H9 (cell line): ENCODE results near the gene SH3GL1. TPM values are rescaled to one million over a fixed set of nuclear protein-coding genes. Genes with fewer than 3 reads are reported as not detected.
"Not testable (repeated sequence)": the region's sequence is repeated elsewhere in the genome, so short reads cannot be mapped to it uniquely, and the experiment has no call there.

Source experiments
- DNase-seq: peaks from one replicate; pipeline ENCODE4 v3.0.0-alpha.2; 2017
- H2AFZ ChIP-seq: one replicate; pipeline ENCODE4 v1.6.1; 2013; ENCODE audit warnings: mild to moderate bottlenecking, low read length, control low read depth, moderate library complexity
- H2AK5ac ChIP-seq: 2 replicates; pipeline ENCODE4 v1.6.1; 2013; ENCODE audit warnings: low read length, control low read depth, mixed read lengths; ENCODE audit not compliant: insufficient read length
- H2BK120ac ChIP-seq: one replicate; pipeline ENCODE4 v1.6.1; 2013; ENCODE audit warnings: low read depth, mild to moderate bottlenecking, low read length, control low read depth, inconsistent platforms; ENCODE audit not compliant: poor library complexity, severe bottlenecking
- H2BK12ac ChIP-seq: 2 replicates; pipeline ENCODE4 v1.6.1; 2013; ENCODE audit warnings: low read length, control low read depth, mixed read lengths, low read depth; ENCODE audit not compliant: insufficient read length
- H2BK15ac ChIP-seq: 2 replicates; pipeline ENCODE4 v1.6.1; 2013; ENCODE audit warnings: low read depth, low read length, control low read depth
- H2BK20ac ChIP-seq: one replicate; pipeline ENCODE4 v1.6.1; 2013; ENCODE audit warnings: low read depth, mild to moderate bottlenecking, low read length, control low read depth, inconsistent platforms; ENCODE audit not compliant: poor library complexity, severe bottlenecking
- H2BK5ac ChIP-seq: 2 replicates; pipeline ENCODE4 v1.6.1; 2013; ENCODE audit warnings: low read length, control low read depth, mixed read lengths; ENCODE audit not compliant: insufficient read length
- H3K14ac ChIP-seq: 2 replicates; pipeline ENCODE4 v1.6.1; 2013; ENCODE audit warnings: low read length, control low read depth; ENCODE audit not compliant: insufficient read depth
- H3K18ac ChIP-seq: 2 replicates; pipeline ENCODE4 v1.6.1; 2013; ENCODE audit warnings: low read depth, mild to moderate bottlenecking, mixed read lengths, low read length, control low read depth; ENCODE audit not compliant: insufficient read length
- H3K23ac ChIP-seq: 2 replicates; pipeline ENCODE4 v1.6.1; 2013; ENCODE audit warnings: low read length, control low read depth, mixed read lengths, low read depth; ENCODE audit not compliant: insufficient read length
- H3K23me2 ChIP-seq: 2 replicates; pipeline ENCODE4 v1.6.1; 2013; ENCODE audit warnings: low read depth, mild to moderate bottlenecking, mixed read lengths, low read length, control low read depth; ENCODE audit not compliant: insufficient read length, poor library complexity, severe bottlenecking
- H3K27ac ChIP-seq: 2 replicates; pipeline ENCODE4 v1.5.1; 2013; ENCODE audit warnings: low read length, control low read depth, mixed read lengths, low read depth; ENCODE audit not compliant: insufficient read length
- H3K27me3 ChIP-seq: 2 replicates; pipeline ENCODE4 v1.6.1; 2013; ENCODE audit warnings: low read length, control low read depth, inconsistent platforms; ENCODE audit not compliant: insufficient read depth
- H3K4ac ChIP-seq: 2 replicates; pipeline ENCODE4 v1.6.1; 2013; ENCODE audit warnings: low read depth, mild to moderate bottlenecking, control low read depth, inconsistent platforms, low read length, moderate library complexity
- H3K4me1 ChIP-seq: 2 replicates; pipeline ENCODE4 v1.6.1; 2013; ENCODE audit warnings: low read length, control low read depth, inconsistent platforms; ENCODE audit not compliant: insufficient read depth
- H3K4me2 ChIP-seq: 2 replicates; pipeline ENCODE4 v1.6.1; 2013; ENCODE audit warnings: low read length, control low read depth, mixed read lengths; ENCODE audit not compliant: insufficient read length, insufficient read depth
- H3K56ac ChIP-seq: 2 replicates; pipeline ENCODE4 v1.6.1; 2013; ENCODE audit warnings: low read depth, mild to moderate bottlenecking, mixed read lengths, low read length, control low read depth; ENCODE audit not compliant: insufficient read length
- H3K79me1 ChIP-seq: 2 replicates; pipeline ENCODE4 v1.6.1; 2013; ENCODE audit warnings: low read depth, mild to moderate bottlenecking, moderate library complexity, low read length, control low read depth, inconsistent platforms; ENCODE audit not compliant: insufficient read depth, poor library complexity, severe bottlenecking
- H3K79me2 ChIP-seq: 2 replicates; pipeline ENCODE4 v1.6.1; 2013; ENCODE audit warnings: low read length, control low read depth, inconsistent platforms; ENCODE audit not compliant: insufficient read depth
- H3K9ac ChIP-seq: 2 replicates; pipeline ENCODE4 v1.6.1; 2013; ENCODE audit warnings: low read length, control low read depth, mixed read lengths; ENCODE audit not compliant: insufficient read length; ENCODE audit errors: extremely low read depth
- H3K9me3 ChIP-seq: one replicate; pipeline ENCODE4 v1.6.1; 2013; ENCODE audit warnings: low read depth, low read length, inconsistent platforms; ENCODE audit not compliant: control insufficient read depth
- H3T11ph ChIP-seq: one replicate; pipeline ENCODE4 v1.6.1; 2013; ENCODE audit warnings: mild to moderate bottlenecking, low read length, control low read depth, inconsistent platforms
- H4K20me1 ChIP-seq: one replicate; pipeline ENCODE4 v1.6.1; 2013; ENCODE audit not compliant: control insufficient read depth, insufficient read length, insufficient read depth
- H4K5ac ChIP-seq: 2 replicates; pipeline ENCODE4 v1.6.1; 2013; ENCODE audit warnings: low read depth, mild to moderate bottlenecking, mixed read lengths, low read length, control low read depth; ENCODE audit not compliant: insufficient read length
- H4K8ac ChIP-seq: replicated peaks from 2 replicates; pipeline ENCODE4 v1.6.1; 2013; ENCODE audit warnings: low read length, control low read depth, mixed read lengths, low read depth; ENCODE audit not compliant: insufficient read length
- H4K91ac ChIP-seq: 2 replicates; pipeline ENCODE4 v1.6.1; 2013; ENCODE audit warnings: low read depth, mild to moderate bottlenecking, moderate library complexity, mixed read lengths, low read length, control low read depth; ENCODE audit not compliant: insufficient read length
- H3K27ac Mint-ChIP-seq, 3 experiments: 2 replicates in 2 of 3; 3 replicates in 1 of 3; pipeline ENCODE4 v1.8.0; 2020 to 2021; ENCODE audit warnings: mixed read lengths in 3 of 3, mild to moderate bottlenecking in 1 of 3, moderate library complexity in 1 of 3
- H3K27me3 Mint-ChIP-seq: 2 replicates; pipeline ENCODE4 v1.8.0; 2021; ENCODE audit warnings: low read depth, mild to moderate bottlenecking, moderate library complexity, mixed read lengths
- H3K36me3 Mint-ChIP-seq, 3 experiments: 2 replicates in 2 of 3; 3 replicates in 1 of 3; pipeline ENCODE4 v1.8.0; 2020 to 2021; ENCODE audit warnings: low read depth in 3 of 3, mixed read lengths in 3 of 3; ENCODE audit not compliant: insufficient read depth in 1 of 3
- H3K4me1 Mint-ChIP-seq, 2 experiments: 2 replicates each; pipeline ENCODE4 v1.8.0; 2020; ENCODE audit warnings: mixed read lengths in 2 of 2
- H3K4me3 Mint-ChIP-seq, 2 experiments: 2 replicates in 1 of 2; 3 replicates in 1 of 2; pipeline ENCODE4 v1.8.0; 2020 to 2021; ENCODE audit warnings: mild to moderate bottlenecking in 2 of 2, mixed read lengths in 2 of 2, moderate library complexity in 1 of 2
- H3K9me3 Mint-ChIP-seq, 2 experiments: 2 replicates in 1 of 2; 3 replicates in 1 of 2; pipeline ENCODE4 v1.8.0; 2020; ENCODE audit warnings: mild to moderate bottlenecking in 2 of 2, mixed read lengths in 2 of 2, moderate library complexity in 1 of 2
- CTCF ChIP-seq: fragments of 200-600 bp; sonication (generic); conservative IDR thresholded peaks from 3 replicates; pipeline ENCODE4 v1.8.0; 2021; ENCODE audit warnings: antibody characterized with exemption, mild to moderate bottlenecking
- WGBS: extraction: QIAGEN DNeasy Blood & Tissue Kit; methylation state at CpG from one replicate; pipeline ENCODE4 v1.1.7; 2013; ENCODE audit warnings: missing lambda C conversion rate, low lambda C conversion rate, mixed read lengths; ENCODE audit not compliant: insufficient read length; ENCODE audit errors: extremely low coverage; 5-methylcytosine and 5-hydroxymethylcytosine counted together
- total RNA-seq: library from RNA; stranded (reverse); gene quantifications from 2 replicates; pipeline ENCODE4 v1.2.1, GENCODE V29; 2021

The SH3GL1 gene
- total RNA-seq, 1 experiment from 2014 or later, result 85.5 TPM

DNA sequence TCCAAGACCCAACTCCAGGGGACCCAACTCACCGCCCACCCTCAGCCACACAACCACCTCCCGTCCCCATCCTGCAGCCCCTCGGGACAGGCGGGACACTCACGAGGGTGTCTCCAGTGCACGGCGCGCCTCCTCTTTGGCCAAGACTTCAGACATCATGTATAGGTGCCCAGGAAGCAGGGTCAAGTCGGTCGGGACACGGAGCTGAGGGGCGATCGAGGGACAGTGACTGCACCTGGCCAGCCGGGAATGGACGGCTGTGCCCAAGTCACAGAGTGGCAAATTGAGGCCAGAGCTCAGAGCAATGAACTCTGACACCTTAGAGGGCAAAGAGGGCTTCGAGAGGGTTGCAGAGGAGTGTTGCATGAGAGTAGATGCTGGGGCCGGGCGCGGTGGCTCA is 70.5 kb downstream of the SH3GL1 start:
- Histone ChIP-seq H4K8ac (no peak overlapping the region), H3K9me3 (no peaks in the 10 kb centered on the region), H2BK15ac (no peak overlapping the region), H4K5ac (no peak overlapping the region), H2BK120ac (no peak overlapping the region), H2BK12ac (no peak overlapping the region), H3K23ac (no peak overlapping the region), H3K9ac (no peak overlapping the region), H4K91ac (no peak overlapping the region), H2AFZ (no peak overlapping the region), H2BK20ac (no peak overlapping the region), H3K27ac (no peak overlapping the region), H4K20me1 (no peaks in the 10 kb centered on the region), H3K79me1 (no peaks in the 10 kb centered on the region), H3K4me1 (peaks cover 2% of the 10 kb centered on the region; the same call in 1 of the 2 replicates), H3K56ac (no peak overlapping the region), H3K4ac (no peak overlapping the region), H3K4me2 (no peak overlapping the region), H3K18ac (no peak overlapping the region), H3K23me2 (peaks cover 9% of the 10 kb centered on the region), H3K14ac (no peak overlapping the region; the same call in 1 of the 2 replicates), H2AK5ac (no peak overlapping the region), H3K79me2 (no peaks in the 10 kb centered on the region), H3T11ph (no peak overlapping the region), H2BK5ac (no peak overlapping the region), H3K27me3 (no peaks in the 10 kb centered on the region)
- no CpG with 5 or more reads among the region's 19 CpGs for WGBS
- TF ChIP-seq CTCF, result no peak
- no peak for DNase-seq
- Mint-ChIP-seq H3K27me3 (peaks cover 6% of the 10 kb centered on the region), H3K4me3 (peak overlapping the region in 1 of 2 experiments; percentile 56; a peak in 2 of 5 replicates), H3K4me1 (peaks cover 10 to 15% of the 10 kb centered on the region in 2 experiments), H3K9me3 (peaks cover 0 to 4% of the 10 kb centered on the region in 2 experiments; a peak in 1 of 5 replicates), H3K27ac (no peak overlapping the region), H3K36me3 (peaks cover 7 to 18% (median 10%) of the 10 kb centered on the region in 3 experiments)

DNA sequence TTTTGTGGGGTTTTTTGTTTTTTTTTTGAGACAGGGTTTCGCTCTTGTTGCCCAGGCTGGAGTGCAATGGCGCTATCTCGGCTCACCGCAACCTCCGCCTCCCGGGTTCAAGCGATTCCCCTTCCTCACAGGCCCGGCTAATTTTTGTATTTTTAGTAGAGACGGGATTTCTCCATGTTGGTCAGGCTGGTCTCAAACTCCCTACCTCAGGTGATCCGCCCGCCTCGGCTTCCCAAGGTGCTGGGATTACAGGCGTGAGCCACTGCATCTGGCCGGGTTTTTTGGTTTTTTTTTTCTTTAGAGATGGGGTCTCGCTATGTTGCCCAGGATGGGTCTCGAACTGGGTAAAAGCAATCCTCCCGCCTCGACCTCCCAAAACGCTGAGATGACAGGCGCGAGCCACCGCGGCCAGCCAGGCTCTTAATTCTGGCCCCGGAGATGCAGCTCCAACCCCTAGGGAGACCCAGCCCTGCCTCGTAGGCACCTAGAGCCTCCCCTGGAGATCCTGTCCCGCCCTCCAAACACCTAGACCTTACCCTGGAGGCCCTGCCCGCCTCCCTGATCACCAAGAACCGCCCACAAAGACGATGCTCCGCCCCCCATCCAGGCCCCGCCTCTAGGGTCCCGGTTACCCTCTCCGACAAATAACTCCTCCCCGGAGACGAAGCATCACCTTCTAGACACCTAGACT is 71.2 kb downstream of the SH3GL1 start:
- H3K79me1 ChIP-seq, H3K4me1 ChIP-seq, H3T11ph ChIP-seq, H2BK5ac ChIP-seq, H4K8ac ChIP-seq, H3K27ac ChIP-seq, H2AK5ac ChIP-seq, H2BK120ac ChIP-seq, H4K5ac ChIP-seq, H2AFZ ChIP-seq, H2BK12ac ChIP-seq, H3K14ac ChIP-seq, H3K23me2 ChIP-seq, H2BK20ac ChIP-seq, H3K27me3 ChIP-seq, H4K20me1 ChIP-seq, H3K9ac ChIP-seq, H3K27me3 Mint-ChIP-seq, H3K79me2 ChIP-seq, H2BK15ac ChIP-seq, H3K4ac ChIP-seq, H3K23ac ChIP-seq, H3K9me3 ChIP-seq, H3K9me3 Mint-ChIP-seq, H3K56ac ChIP-seq, H4K91ac ChIP-seq, H3K18ac ChIP-seq: not testable (repeated sequence)
- Mint-ChIP-seq H3K27ac (peak overlapping the region in 1 of 3 experiments; percentile 55; a peak in 2 of 7 replicates), H3K4me3 (peak overlapping the region; percentile 80 to 87), H3K4me1 (peaks cover 10 to 15% of the 10 kb centered on the region in 2 experiments), H3K36me3 (peaks cover 3 to 17% (median 7%) of the 10 kb centered on the region in 3 experiments)
- no CpG with 5 or more reads among the region's 35 CpGs for WGBS
- peak overlapping the region; percentile 18 for H3K4me2 ChIP-seq
- peak; percentile 85 for DNase-seq
